SH-SY5Y (cell line): Measurements from ENCODE around the gene CD244.

Source experiments
- GATA2 ChIP-seq: IDR thresholded peaks from 2 replicates; pipeline ENCODE4 v1.6.1; 2011; ENCODE audit warnings: mild to moderate bottlenecking, low read depth, low read length
- GATA3 ChIP-seq: IDR thresholded peaks from 2 replicates; pipeline ENCODE4 v1.6.1; 2011; ENCODE audit warnings: low read depth, mild to moderate bottlenecking, low read length, moderate library complexity

DNA sequence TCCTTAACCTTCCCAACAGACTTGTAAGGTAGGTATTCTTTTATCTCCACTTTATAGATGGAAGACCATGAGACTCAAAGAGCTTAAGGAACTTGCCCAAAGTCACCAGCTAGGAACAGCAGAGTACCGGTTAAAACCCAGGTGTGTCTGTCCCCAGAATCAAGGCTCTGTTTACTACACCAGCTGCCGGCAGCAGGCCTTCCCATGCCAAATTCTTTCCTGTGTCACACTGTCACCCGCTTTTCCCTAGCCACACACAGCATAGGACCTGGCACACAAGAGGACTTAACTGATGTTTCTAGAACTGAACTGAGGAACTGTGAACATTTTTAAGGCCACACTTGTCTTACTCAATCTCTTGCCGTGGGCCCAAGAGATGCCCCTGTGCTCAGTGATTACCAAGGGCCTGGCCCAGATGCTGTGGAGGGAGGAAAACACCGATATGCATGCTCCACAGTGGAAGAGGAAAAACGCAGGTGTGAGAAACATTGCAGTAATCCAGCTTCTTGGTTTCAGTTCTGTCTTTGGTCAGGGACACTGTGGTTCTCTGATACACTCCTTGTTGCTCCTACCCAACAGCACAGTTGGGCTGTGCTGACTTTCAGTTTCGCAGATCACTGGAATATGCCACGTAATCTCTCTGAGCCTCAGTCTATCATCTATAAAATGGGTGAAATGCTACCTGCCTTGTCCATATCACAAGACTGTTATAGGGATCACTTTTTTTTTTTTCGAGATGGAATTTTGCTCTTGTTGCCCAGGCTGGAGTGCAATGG lies 80.6 kb downstream of the CD244 start:
- TF ChIP-seq GATA2: no peak
- no peak for TF ChIP-seq GATA3
